ENCODE measurements around the gene ZNHIT2.

The ZNHIT2 gene

GRCh38 chr11:65104628-65105027 is 12.9 kb downstream of the ZNHIT2 start:
- H4K8ac ChIP-seq (ENCODE audit: low read depth, low read length): no peak overlapping the region
- WGBS (ENCODE audit: extremely low coverage, insufficient coverage, insufficient read length): no CpG with 5 or more reads among the region's 4 CpGs
- H2AFZ ChIP-seq (ENCODE audit: insufficient read depth, low read length, poor library complexity): no peak overlapping the region

DNA sequence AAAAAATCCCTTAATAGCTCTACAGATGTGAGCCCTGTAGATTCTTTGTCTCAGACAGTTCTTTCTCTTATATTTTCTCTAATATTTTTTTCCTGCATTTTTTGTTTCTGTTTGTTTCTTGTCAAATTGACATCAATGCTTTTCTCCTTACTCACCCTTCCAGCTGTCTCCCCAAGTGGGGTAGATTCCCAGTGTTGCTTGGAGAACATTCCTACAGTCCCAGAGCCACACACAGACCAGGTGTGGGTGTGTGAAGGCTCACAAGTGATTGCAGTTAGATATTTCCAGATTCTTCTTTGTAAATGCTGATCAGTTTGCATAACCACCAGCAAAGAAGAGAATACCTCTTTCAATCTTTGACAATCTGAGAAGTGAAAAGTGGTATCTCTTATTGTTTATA is 14.0 kb downstream of the ZNHIT2 start:
- H3K4me1 ChIP-seq (ENCODE audit: control insufficient read depth in 1 of 2, insufficient read depth in 2 of 2, low read length in 2 of 2): no peaks in the 10 kb centered on the region
- no peak overlapping the region for H2BK120ac ChIP-seq (ENCODE audit: insufficient read depth, low read length, poor library complexity)
- no peak overlapping the region for H3K4me2 ChIP-seq (ENCODE audit: low read length)
- DNase-seq: peak in 1 of 2 donors; percentile 50
- no peak overlapping the region for H3K9ac ChIP-seq (ENCODE audit: low read length)
- no peak overlapping the region for H2AFZ ChIP-seq (ENCODE audit: insufficient read depth, low read length, poor library complexity)
- no peak overlapping the region for H2BK5ac ChIP-seq (ENCODE audit: low read depth, low read length, poor library complexity)
- no peak overlapping the region for H3K27ac ChIP-seq (ENCODE audit: low read depth, low read length)
- H3K14ac ChIP-seq (ENCODE audit: low read length): no peak overlapping the region
- H3K79me2 ChIP-seq (ENCODE audit: control insufficient read depth, insufficient read depth, low read length, poor library complexity): no peaks in the 10 kb centered on the region
- no peak overlapping the region for H4K8ac ChIP-seq (ENCODE audit: low read depth, low read length)
- H3K79me1 ChIP-seq (ENCODE audit: low read length): no peaks in the 10 kb centered on the region
- no peak overlapping the region for H3K4ac ChIP-seq (ENCODE audit: low read depth, low read length)
- H3K23ac ChIP-seq (ENCODE audit: low read length): no peak overlapping the region
- H4K91ac ChIP-seq (ENCODE audit: low read depth, low read length): no peak overlapping the region
- H2BK12ac ChIP-seq (ENCODE audit: low read length): no peak overlapping the region
- H4K12ac ChIP-seq (ENCODE audit: low read depth, low read length): no peak overlapping the region
- H2AK5ac ChIP-seq (ENCODE audit: low read length): no peak overlapping the region
- no peaks in the 10 kb centered on the region for H3K27me3 ChIP-seq (ENCODE audit: insufficient read depth, low read length)
- H3K36me3 ChIP-seq (ENCODE audit: control insufficient read depth in 1 of 2, insufficient read depth in 2 of 2, low read length in 2 of 2): peaks cover 17% of the 10 kb centered on the region in 2 experiments
- H3K9me3 ChIP-seq (ENCODE audit: insufficient read depth, low read depth, low read length): no peaks in the 10 kb centered on the region
- no peak overlapping the region for H3K18ac ChIP-seq (ENCODE audit: low read length)
- no peak overlapping the region for H3K4me3 ChIP-seq (ENCODE audit: low read depth, low read length)

More at GRCh38 chr11:65104628-65105027, 12.9 kb downstream of the ZNHIT2 start:
- Histone ChIP-seq H3K9me3 (ENCODE audit: insufficient read depth, low read depth, low read length) (no peaks in the 10 kb centered on the region), H3K79me1 (ENCODE audit: low read length) (no peaks in the 10 kb centered on the region), H2BK12ac (ENCODE audit: low read length) (no peak overlapping the region), H3K4me3 (ENCODE audit: low read depth, low read length) (no peak overlapping the region), H3K27me3 (ENCODE audit: insufficient read depth, low read length) (no peaks in the 10 kb centered on the region), H4K12ac (ENCODE audit: low read depth, low read length) (no peak overlapping the region), H3K36me3 (ENCODE audit: control insufficient read depth in 1 of 2, insufficient read depth in 2 of 2, low read length in 2 of 2) (peaks cover 27 to 28% of the 10 kb centered on the region in 2 experiments), H3K14ac (ENCODE audit: low read length) (no peak overlapping the region), H3K4me2 (ENCODE audit: low read length) (no peak overlapping the region), H3K23ac (ENCODE audit: low read length) (no peak overlapping the region), H3K79me2 (ENCODE audit: control insufficient read depth, insufficient read depth, low read length, poor library complexity) (no peaks in the 10 kb centered on the region), H3K4ac (ENCODE audit: low read depth, low read length) (no peak overlapping the region), H3K27ac (ENCODE audit: low read depth, low read length) (no peak overlapping the region), H4K91ac (ENCODE audit: low read depth, low read length) (no peak overlapping the region), H2AK5ac (ENCODE audit: low read length) (no peak overlapping the region), H2BK5ac (ENCODE audit: low read depth, low read length, poor library complexity) (no peak overlapping the region), H3K9ac (ENCODE audit: low read length) (no peak overlapping the region), H2BK120ac (ENCODE audit: insufficient read depth, low read length, poor library complexity) (no peak overlapping the region), H3K4me1 (ENCODE audit: control insufficient read depth in 1 of 2, insufficient read depth in 2 of 2, low read length in 2 of 2) (no peaks in the 10 kb centered on the region), H3K18ac (ENCODE audit: low read length) (no peak overlapping the region)
- no peak for DNase-seq

DNA sequence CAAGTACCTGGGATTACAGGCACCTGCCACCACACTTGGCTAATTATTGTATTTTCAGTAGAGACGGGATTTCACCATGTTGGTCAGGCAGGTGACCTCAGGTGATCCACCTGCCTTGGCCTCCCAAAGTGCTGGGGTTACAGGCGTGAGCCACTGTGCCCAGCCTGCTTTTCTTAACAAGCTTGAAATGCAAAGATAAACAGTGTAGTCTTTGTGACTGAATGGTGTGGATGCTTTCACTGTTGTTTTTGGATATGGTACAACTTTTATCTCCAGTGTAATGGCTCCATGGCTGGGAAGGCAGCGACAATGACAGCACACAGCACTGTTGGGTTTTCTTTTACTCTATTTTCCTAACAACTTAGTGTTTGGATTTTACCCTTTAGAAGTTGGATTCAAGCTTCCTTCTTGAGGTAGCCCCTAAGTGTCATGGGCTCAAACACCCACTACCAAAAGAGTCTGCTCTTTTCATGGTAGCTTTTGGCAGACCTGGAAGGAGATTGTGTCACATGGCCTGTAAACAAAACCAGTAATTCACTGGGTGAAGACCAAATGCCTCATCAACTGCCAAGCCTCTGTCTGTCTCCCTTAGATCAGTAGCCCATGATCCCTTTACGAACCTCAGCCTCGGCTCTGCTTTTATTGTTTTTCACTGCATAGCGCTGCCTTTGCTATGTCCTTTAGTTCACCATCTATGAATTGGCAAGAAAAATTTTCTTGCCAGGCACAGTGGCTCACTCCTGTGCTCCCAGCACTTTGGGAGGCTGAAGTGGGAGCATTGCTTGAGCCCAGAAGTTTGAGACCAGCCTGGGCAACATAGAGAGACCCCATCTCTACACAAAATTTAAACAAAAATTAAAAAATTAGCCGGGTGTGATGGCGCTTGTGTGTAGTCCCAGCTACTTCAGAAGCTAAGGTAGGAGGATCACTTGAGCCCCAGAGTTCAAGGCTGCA is 15.1 kb downstream of the ZNHIT2 start:
- no CpG with 5 or more reads among the region's 8 CpGs for WGBS (ENCODE audit: extremely low coverage, insufficient coverage, insufficient read length)
- Histone ChIP-seq H3K9ac (ENCODE audit: low read length) (peak overlapping the region; percentile 12), H3K4ac (ENCODE audit: low read depth, low read length) (no peak overlapping the region)

GRCh38 chr11:65100674-65101350 is 16.7 kb downstream of the ZNHIT2 start:
- Histone ChIP-seq H3K79me1 (ENCODE audit: low read length) (peaks cover 4% of the 10 kb centered on the region), H2AK5ac (ENCODE audit: low read length) (no peak overlapping the region), H3K4me3 (ENCODE audit: low read depth, low read length) (no peak overlapping the region), H2AFZ (ENCODE audit: insufficient read depth, low read length, poor library complexity) (no peak overlapping the region), H3K23ac (ENCODE audit: low read length) (no peak overlapping the region), H3K14ac (ENCODE audit: low read length) (no peak overlapping the region), H3K4me1 (ENCODE audit: control insufficient read depth in 1 of 2, insufficient read depth in 2 of 2, low read length in 2 of 2) (peaks cover 0 to 4% of the 10 kb centered on the region in 2 experiments), H3K27ac (ENCODE audit: low read depth, low read length) (no peak overlapping the region), H2BK120ac (ENCODE audit: insufficient read depth, low read length, poor library complexity) (no peak overlapping the region), H3K4me2 (ENCODE audit: low read length) (no peak overlapping the region), H3K9ac (ENCODE audit: low read length) (no peak overlapping the region), H4K8ac (ENCODE audit: low read depth, low read length) (no peak overlapping the region), H3K27me3 (ENCODE audit: insufficient read depth, low read length) (no peaks in the 10 kb centered on the region), H3K18ac (ENCODE audit: low read length) (no peak overlapping the region), H4K91ac (ENCODE audit: low read depth, low read length) (no peak overlapping the region), H3K36me3 (ENCODE audit: control insufficient read depth in 1 of 2, insufficient read depth in 2 of 2, low read length in 2 of 2) (peaks cover 0 to 5% of the 10 kb centered on the region in 2 experiments), H3K79me2 (ENCODE audit: control insufficient read depth, insufficient read depth, low read length, poor library complexity) (no peaks in the 10 kb centered on the region), H3K9me3 (ENCODE audit: insufficient read depth, low read depth, low read length) (no peaks in the 10 kb centered on the region), H2BK5ac (ENCODE audit: low read depth, low read length, poor library complexity) (no peak overlapping the region), H4K12ac (ENCODE audit: low read depth, low read length) (no peak overlapping the region), H2BK12ac (ENCODE audit: low read length) (no peak overlapping the region), H3K4ac (ENCODE audit: low read depth, low read length) (no peak overlapping the region)
- no CpG with 5 or more reads among the region's 6 CpGs for WGBS (ENCODE audit: extremely low coverage, insufficient coverage, insufficient read length)
- no peak for DNase-seq

More for the DNA sequence above, 15.1 kb downstream of the ZNHIT2 start:
- no peak overlapping the region for H3K4me2 ChIP-seq (ENCODE audit: low read length)
- H2BK12ac ChIP-seq (ENCODE audit: low read length): no peak overlapping the region
- H3K36me3 ChIP-seq (ENCODE audit: control insufficient read depth in 1 of 2, insufficient read depth in 2 of 2, low read length in 2 of 2): peaks cover 6% of the 10 kb centered on the region in 2 experiments
- no peaks in the 10 kb centered on the region for H3K4me1 ChIP-seq (ENCODE audit: control insufficient read depth in 1 of 2, insufficient read depth in 2 of 2, low read length in 2 of 2)
- H3K18ac ChIP-seq (ENCODE audit: low read length): no peak overlapping the region
- H3K79me2 ChIP-seq (ENCODE audit: control insufficient read depth, insufficient read depth, low read length, poor library complexity): no peaks in the 10 kb centered on the region
- no peak overlapping the region for H3K23ac ChIP-seq (ENCODE audit: low read length)
- H2AFZ ChIP-seq (ENCODE audit: insufficient read depth, low read length, poor library complexity): no peak overlapping the region
- H3K27me3 ChIP-seq (ENCODE audit: insufficient read depth, low read length): no peaks in the 10 kb centered on the region
- no peak overlapping the region for H3K14ac ChIP-seq (ENCODE audit: low read length)
- no peak overlapping the region for H2BK5ac ChIP-seq (ENCODE audit: low read depth, low read length, poor library complexity)
- H3K9me3 ChIP-seq (ENCODE audit: insufficient read depth, low read depth, low read length): no peaks in the 10 kb centered on the region
- no peak overlapping the region for H3K27ac ChIP-seq (ENCODE audit: low read depth, low read length)
- H4K91ac ChIP-seq (ENCODE audit: low read depth, low read length): no peak overlapping the region
- DNase-seq: no peak
- no peak overlapping the region for H2AK5ac ChIP-seq (ENCODE audit: low read length)
- no peaks in the 10 kb centered on the region for H3K79me1 ChIP-seq (ENCODE audit: low read length)
- H4K8ac ChIP-seq (ENCODE audit: low read depth, low read length): no peak overlapping the region
- no peak overlapping the region for H4K12ac ChIP-seq (ENCODE audit: low read depth, low read length)
- H3K4me3 ChIP-seq (ENCODE audit: low read depth, low read length): no peak overlapping the region
- H2BK120ac ChIP-seq (ENCODE audit: insufficient read depth, low read length, poor library complexity): no peak overlapping the region

Measured in trophoblast cell (in vitro differentiated cells and primary cell).